ENCODE data around the gene SAA1.

GRCh38 chr11:18253778-18254338, 12.2 kb upstream of the SAA1 start:
- TF ChIP-seq POLR2AphosphoS5 (IDR thresholded peaks at IDR 0.05; ENCODE audit: low read depth, low read length) (no peak), CTCF (IDR thresholded peaks at IDR 0.05) (no peak)
